Measurements from ENCODE around the gene C17orf58.
"Not testable (repeated sequence)": the region's sequence is repeated elsewhere in the genome, so short reads cannot be mapped to it uniquely, and the experiment has no call there.

- not testable (repeated sequence) for TF ChIP-seq CTCF (conservative IDR thresholded peaks at IDR 0.05; ENCODE audit: low read length); EZH2phosphoT487 (IDR thresholded peaks at IDR 0.05; ENCODE audit: borderline replicate concordance)
These were observed 22.2 kb upstream of the C17orf58 start for GRCh38 chr17:68018493-68018892.
